Measurements from ENCODE around the gene YJEFN3.

- no peak for TF ChIP-seq EZH2 (IDR thresholded peaks at IDR 0.05)
- TF ChIP-seq POLR2AphosphoS5 (IDR thresholded peaks at IDR 0.05; ENCODE audit: borderline replicate concordance, low read depth, low read length) = no peak
- no peak for TF ChIP-seq FOXP2 (optimal IDR thresholded peaks at IDR 0.05; ENCODE audit: control extremely low read depth, extremely low read length, insufficient read depth)
These were observed 21.8 kb downstream of the YJEFN3 start for GRCh38 chr19:19550485-19550929.
